Uterus (tissue), 4 donors: ENCODE measurements around the gene DCTN3. TPM values are rescaled to one million over a fixed set of nuclear protein-coding genes. Genes with fewer than 3 reads are reported as not detected.

Experiments
- DNase-seq, 2 donors: peaks; one replicate each; pipeline ENCODE4 v3.0.0-alpha.2; 2019 to 2020
- H3K27ac ChIP-seq, 2 donors: fragments of 200-600 bp; sonication (generic); 1 replicate in 1 of 2; 2 replicates in 1 of 2; pipeline ENCODE4 v1.5.1; 2016 to 2018
- H3K27me3 ChIP-seq, 2 donors: fragments of 200-600 bp; sonication (generic); one replicate each; pipeline ENCODE4 v1.5.1; 2018 to 2019; ENCODE audit warnings: control low read depth in 1 of 2
- H3K36me3 ChIP-seq, 2 donors: fragments of 200-600 bp; sonication (generic); one replicate each; pipeline ENCODE4 v1.5.1; 2019; ENCODE audit warnings: control low read depth in 1 of 2
- H3K4me1 ChIP-seq, 2 donors: fragments of 200-600 bp; sonication (generic); one replicate each; pipeline ENCODE4 v1.5.1; 2018 to 2019; ENCODE audit warnings: control low read depth in 1 of 2
- H3K4me3 ChIP-seq, 2 donors: fragments of 200-600 bp; sonication (generic); 1 replicate in 1 of 2; 2 replicates in 1 of 2; pipeline ENCODE4 v1.5.1; 2018 to 2019; ENCODE audit warnings: mild to moderate bottlenecking in 1 of 2
- H3K9me3 ChIP-seq, 2 donors: fragments of 200-600 bp; sonication (generic); one replicate each; pipeline ENCODE4 v1.5.1; 2019; ENCODE audit warnings: control low read depth in 1 of 2
- CTCF ChIP-seq, 4 experiments: fragments of 200-600 bp in 2 of 4; fragments of 450-650 bp in 2 of 4; sonication (generic) in 2 of 4; IDR thresholded peaks; one replicate each; pipeline ENCODE4 v1.5.1; 2016 to 2019; ENCODE audit warnings: antibody characterized with exemption in 4 of 4, mild to moderate bottlenecking in 2 of 4, moderate library complexity in 1 of 4
- POLR2A ChIP-seq, 2 donors: fragments of 450-650 bp; IDR thresholded peaks; one replicate each; pipeline ENCODE4 v1.6.1; 2016; ENCODE audit warnings: antibody characterized with exemption in 2 of 2, mild to moderate bottlenecking in 1 of 2, moderate library complexity in 1 of 2
- intact Hi-C: fragments of 100-400 bp; cut with DNase I; formaldehyde crosslinking; loops from one replicate; pipeline ENCODE4 v1.15.1; 2023; ENCODE audit warnings: low total_unique reads
- total RNA-seq, 4 donors: library from RNA; depleted of rRNA in 3 of 4; stranded (reverse); fragments of >200 nt in 3 of 4; gene quantifications; one replicate each; pipeline versions ENCODE4 v1.1.0 to v1.2.4, GENCODE V29; 2014 to 2023
- donor health status: DM: yes; HTN: yes; CAD: no.

Gene DCTN3
- total RNA-seq, 4 donors from 2014 or later: 27.7 to 98.0 (median 58.6) TPM

GRCh38 chr9:34630402-34631154, 10.3 kb upstream of the DCTN3 start:
- H3K9me3 ChIP-seq: no peaks in the 10 kb centered on the region
- H3K27ac ChIP-seq: no peak overlapping the region
- no peaks in the 10 kb centered on the region for H3K36me3 ChIP-seq
- H3K27me3 ChIP-seq: peaks cover 25 to 37% of the 10 kb centered on the region in 2 donors
- intact Hi-C loops: no loop called here
- peaks cover 0 to 4% of the 10 kb centered on the region in 2 donors for H3K4me1 ChIP-seq
- DNase-seq: no peak
- TF ChIP-seq CTCF (IDR thresholded peaks at IDR 0.05): no peak
- TF ChIP-seq POLR2A (IDR thresholded peaks at IDR 0.05): no peak
- no peak overlapping the region for H3K4me3 ChIP-seq

GRCh38 chr9:34629491-34629808, 9.2 kb upstream of the DCTN3 start:
- no peak overlapping the region for H3K27ac ChIP-seq
- intact Hi-C loops: no loop called here
- no peaks in the 10 kb centered on the region for H3K9me3 ChIP-seq
- TF ChIP-seq CTCF (IDR thresholded peaks at IDR 0.05) (no peak), POLR2A (IDR thresholded peaks at IDR 0.05) (no peak)
- H3K27me3 ChIP-seq: peaks cover 35 to 47% of the 10 kb centered on the region in 2 donors
- peaks cover 0 to 4% of the 10 kb centered on the region in 2 donors for H3K4me1 ChIP-seq
- H3K36me3 ChIP-seq: no peaks in the 10 kb centered on the region
- no peak for DNase-seq
- no peak overlapping the region for H3K4me3 ChIP-seq

- no peak for DNase-seq
- no peaks in the 10 kb centered on the region for H3K36me3 ChIP-seq
- H3K9me3 ChIP-seq: no peaks in the 10 kb centered on the region
- no peak within 1 kb of the TSS for H3K27ac ChIP-seq
- peaks cover 39 to 53% of the 10 kb centered on the region in 2 donors for H3K27me3 ChIP-seq
- TF ChIP-seq CTCF (IDR thresholded peaks at IDR 0.05) (no peak), POLR2A (IDR thresholded peaks at IDR 0.05) (no peak)
- peaks cover 0 to 4% of the 10 kb centered on the region in 2 donors for H3K4me1 ChIP-seq
- peak within 1 kb of the TSS in 1 of 2 donors; percentile 26 for H3K4me3 ChIP-seq
- intact Hi-C loops: no loop called here
Observed at GRCh38 chr9:34628656-34629490, 8.6 kb upstream of the DCTN3 start, which contains the start of gene ARID3C. TSS of gene ARID3C (minus strand) at chr9:34629066. CDS start at chr9:34628014, 1,052 bp downstream.

- Histone ChIP-seq H3K4me1 (peaks cover 0 to 7% of the 10 kb centered on the region in 2 donors), H3K36me3 (no peaks in the 10 kb centered on the region), H3K4me3 (peak overlapping the region in 1 of 2 donors; percentile 26), H3K27me3 (peaks cover 48 to 62% of the 10 kb centered on the region in 2 donors), H3K9me3 (no peaks in the 10 kb centered on the region), H3K27ac (no peak overlapping the region)
- no peak for TF ChIP-seq POLR2A (IDR thresholded peaks at IDR 0.05)
- no peak for TF ChIP-seq CTCF (IDR thresholded peaks at IDR 0.05)
- intact Hi-C loops: no loop called here
- no peak for DNase-seq
Observed at GRCh38 chr9:34627716-34628655, 7.7 kb upstream of the DCTN3 start.
